T47D (cell line): ENCODE measurements around the gene DDN.
A peak's percentile ranks its signal among the peaks of the same experiment; 100 is the strongest.

Source experiments
- DNase-seq, 2 experiments: peaks; one replicate each; pipeline versions ENCODE4 v3.0.0 to v3.0.0-alpha.2; 2011 to 2012; ENCODE audit warnings: low read depth in 1 of 2, low spot score in 1 of 2
- JUND ChIP-seq: IDR thresholded peaks from 2 replicates; pipeline ENCODE4 v1.6.1; 2012; ENCODE audit warnings: low read depth
- in situ Hi-C: cut with HindIII; loops from 2 replicates; pipeline ENCODE4 v1.10.0; 2016; ENCODE audit warnings: low sequenced_read_pairs, low pct_unique_long_range_greater_than_20kb

The DDN gene

DNA sequence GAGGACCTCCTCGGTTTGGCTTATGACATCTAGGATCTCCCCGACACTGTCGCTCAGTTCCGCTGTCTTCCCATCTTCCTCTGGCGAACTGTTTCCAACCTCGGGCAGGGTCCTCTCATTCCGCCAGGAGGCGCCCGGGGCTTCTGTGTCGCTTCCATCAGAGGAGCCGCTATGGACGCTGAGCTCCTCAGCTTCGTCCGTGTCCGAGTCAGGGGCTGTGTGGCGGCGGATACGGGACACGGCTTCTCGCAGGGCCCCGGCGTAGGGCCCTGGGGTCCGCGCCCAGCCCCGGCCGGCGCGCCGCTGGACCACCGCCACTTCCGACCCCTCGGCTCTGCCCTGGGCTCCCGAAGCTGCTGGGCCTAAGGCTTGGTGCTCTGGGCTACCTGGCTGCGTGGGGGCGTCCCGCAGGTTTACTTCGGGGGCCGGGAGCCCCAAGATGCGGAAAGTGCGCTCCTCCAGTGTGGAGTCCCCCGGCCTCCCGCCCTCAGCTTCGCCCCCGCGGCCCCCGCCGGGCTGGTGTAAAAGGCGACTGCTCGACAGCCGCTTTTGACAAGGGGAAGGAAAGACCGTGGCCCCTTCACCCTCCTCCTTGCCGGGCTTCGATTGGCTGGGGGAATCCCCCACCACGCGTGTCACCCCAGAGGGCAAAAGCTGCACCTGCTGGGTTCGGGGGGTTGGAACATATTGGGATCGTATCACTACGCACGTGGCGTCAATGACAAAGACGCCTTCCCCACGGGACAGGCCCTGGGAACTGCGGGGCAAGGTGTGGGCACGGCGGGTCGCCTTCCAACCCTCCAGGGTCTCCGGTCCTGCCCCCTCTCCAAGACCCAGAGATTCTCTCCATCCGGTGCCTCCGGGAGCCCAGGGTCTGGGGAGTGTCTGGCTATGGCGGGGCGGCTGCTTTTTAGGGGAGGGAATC lies 2.1 kb downstream of the DDN start:
- DNase-seq = no peak
- in situ Hi-C loops = no loop called here
- no peak for TF ChIP-seq JUND

- in situ Hi-C loops = no loop called here
- TF ChIP-seq JUND = no peak
- DNase-seq = peak; percentile 91 to 100
These were observed 3.9 kb downstream of the DDN start for GRCh38 chr12:48995086-48995879.

DNA sequence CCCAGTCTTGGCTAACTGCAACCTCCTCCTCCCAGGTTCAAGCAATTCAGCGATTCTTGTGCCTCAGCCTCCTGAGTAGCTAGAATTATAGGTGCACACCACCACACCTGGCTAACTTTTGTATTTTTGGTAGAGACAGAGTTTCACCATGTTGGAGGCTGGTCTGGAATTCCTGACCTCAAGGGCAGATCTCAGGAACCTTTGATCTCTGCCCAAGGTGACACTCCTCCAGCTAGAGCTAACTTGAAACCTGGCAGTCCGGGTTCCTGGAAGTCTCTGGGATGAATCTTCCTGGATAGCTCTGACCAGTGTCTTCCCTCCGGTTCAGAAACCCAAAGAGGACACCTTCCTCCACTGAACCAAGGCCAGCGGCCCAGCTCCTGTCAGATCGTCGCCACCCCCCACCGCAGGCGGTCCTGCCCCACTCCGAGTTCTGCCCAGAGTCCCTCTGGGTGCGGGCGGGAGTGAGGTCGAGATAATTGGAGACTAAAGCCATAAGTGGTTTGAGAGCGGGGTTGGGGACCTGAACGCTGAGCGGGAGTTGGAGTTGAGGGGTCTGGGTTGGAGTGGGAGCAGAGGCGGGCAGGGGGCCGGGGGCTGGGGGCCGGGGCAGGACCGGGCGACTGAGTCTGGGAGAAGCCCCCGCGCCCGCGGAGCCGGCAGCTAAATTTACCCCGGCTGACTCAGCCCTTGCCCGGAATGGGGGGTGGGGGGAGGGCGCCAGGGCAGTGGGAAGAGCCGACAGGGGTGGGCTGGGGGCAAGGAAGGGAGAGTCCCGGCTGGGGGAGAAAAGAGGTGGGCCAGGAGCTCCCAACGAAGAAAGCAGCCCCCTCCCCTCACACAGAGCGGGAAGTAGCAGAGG lies 4.7 kb downstream of the DDN start:
- no peak for TF ChIP-seq JUND
- in situ Hi-C loops = no loop called here
- no peak for DNase-seq

DNA sequence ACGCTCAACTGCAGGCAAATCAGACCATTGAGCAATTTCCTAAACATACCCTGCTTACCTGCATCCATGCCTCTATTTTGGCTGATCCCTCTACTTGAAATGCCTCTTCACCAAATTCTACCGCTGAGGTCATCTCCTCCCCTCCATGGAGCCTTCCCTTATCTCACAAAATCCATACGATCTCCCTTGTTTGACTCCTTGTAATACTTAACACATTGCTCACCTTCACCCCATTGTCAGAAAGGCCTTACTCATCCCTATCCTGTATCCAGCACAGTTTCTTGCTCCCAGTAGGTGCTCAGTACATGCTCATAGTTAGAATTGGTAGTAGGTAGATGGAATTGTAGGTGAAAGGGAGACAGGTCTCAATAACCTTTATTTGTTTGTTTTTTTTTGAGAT lies 5.4 kb downstream of the DDN start:
- DNase-seq = no peak
- TF ChIP-seq JUND = no peak
- in situ Hi-C loops = no loop called here

- no peak for DNase-seq
- in situ Hi-C loops = no loop called here
- TF ChIP-seq JUND = no peak
These were observed 7.7 kb downstream of the DDN start for GRCh38 chr12:48991247-48992050.

GRCh38 chr12:48990552-48990951 lies 8.6 kb downstream of the DDN start:
- in situ Hi-C loops = no loop called here
- TF ChIP-seq JUND = no peak
- no peak for DNase-seq

DNA sequence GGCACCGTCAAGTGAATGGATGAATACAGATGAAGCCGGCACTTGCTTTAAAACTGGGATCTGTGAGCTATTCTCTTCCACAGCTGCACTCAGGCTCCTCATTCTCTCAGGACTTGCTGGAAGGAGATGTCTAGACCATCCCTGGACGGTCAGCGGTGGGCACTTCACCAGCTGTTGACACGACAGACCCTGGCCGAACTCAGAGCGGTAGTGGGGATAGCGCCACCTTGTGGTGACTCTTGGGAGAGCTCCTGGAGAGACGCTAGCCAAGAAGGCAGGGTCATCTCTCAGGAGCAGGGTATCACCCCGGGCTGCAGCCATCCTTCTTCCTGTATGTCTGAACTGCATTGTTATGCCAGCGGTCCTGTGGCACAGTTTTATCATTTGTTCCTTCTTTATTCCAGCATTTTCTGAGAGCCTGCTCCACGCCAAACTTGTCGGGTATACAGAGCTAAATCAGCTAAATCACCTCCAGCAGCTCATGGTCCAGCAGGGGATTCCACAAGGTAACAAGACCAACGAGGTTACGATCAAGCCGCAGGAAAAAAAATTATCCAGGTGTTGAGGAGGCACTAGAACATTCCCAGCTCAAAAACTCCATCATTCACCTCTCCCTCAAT lies 11.0 kb downstream of the DDN start:
- TF ChIP-seq JUND = no peak
- in situ Hi-C loops = no loop called here
- DNase-seq = peak; percentile 62 to 81

DNA sequence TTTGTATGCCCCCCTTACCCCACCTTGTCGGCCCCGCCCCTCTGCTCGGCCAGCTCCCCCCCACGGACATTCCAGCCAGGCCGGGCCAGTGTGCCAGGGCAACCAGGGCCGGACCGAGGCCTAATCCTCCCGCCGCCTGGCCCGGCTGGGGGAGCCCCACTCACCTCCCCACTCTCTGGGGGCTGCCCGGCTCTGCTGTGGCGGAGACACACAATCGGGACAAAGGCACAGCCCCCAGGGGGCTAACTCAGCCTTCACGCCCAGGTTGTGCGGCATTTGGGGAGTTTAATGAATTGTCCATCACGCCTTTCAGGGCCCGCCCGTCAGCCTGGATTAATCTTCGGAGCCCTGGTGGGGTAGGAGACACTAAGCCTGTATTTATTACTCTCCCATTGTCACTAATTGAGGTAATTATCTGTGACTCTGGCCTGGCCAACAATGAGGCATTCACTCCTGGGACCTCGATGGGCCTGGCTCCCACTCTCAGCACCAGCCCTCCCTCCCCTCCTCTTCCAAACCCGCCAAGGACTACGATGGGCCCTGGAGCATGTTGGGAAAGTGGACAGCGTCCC lies 12.4 kb downstream of the DDN start:
- in situ Hi-C loops = no loop called here
- no peak for DNase-seq
- no peak for TF ChIP-seq JUND

DNA sequence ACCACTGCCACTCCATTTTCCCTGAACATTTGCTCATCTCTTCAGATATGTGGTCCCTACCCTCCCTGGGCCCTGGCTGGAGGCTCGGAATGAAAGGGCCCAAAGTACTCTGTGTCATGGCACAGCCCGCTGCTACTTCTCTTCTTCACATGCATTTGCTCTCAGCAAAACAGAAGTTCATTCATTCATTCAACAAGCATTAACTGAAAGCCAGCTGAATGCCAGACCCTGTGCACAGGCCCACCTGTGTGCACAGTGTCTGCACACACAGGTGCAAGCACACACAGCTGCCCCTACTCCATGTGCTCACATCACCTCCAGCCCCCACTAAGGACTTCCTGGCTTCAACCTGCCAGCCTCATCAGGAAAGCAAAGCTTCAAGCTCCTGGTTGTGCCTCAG lies 13.3 kb downstream of the DDN start:
- no peak for DNase-seq
- TF ChIP-seq JUND = no peak
- in situ Hi-C loops = no loop called here

DNA sequence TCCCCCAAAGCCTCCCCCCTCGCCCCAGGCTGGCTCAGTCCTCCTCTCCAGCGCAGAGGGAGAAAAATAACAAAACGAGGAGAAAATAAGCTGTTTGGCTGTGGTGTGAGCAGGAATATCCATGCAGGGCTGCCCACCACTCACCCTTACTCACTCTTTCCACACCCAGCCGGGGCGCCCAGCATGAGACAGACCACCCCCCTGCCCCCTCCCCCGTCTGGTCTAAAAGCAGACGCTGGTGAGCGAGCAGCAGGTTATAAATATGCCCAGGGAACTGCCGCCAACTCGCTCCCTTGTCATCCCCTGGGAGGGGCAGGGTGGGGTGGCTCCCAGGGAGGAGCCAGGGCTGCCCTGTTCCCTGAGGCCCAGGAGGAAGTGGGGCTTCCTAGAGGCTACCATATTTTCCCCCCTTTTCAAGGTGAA lies 13.7 kb downstream of the DDN start:
- in situ Hi-C loops = no loop called here
- TF ChIP-seq JUND = no peak
- DNase-seq = no peak
